Transverse colon (tissue), 4 donors: ENCODE measurements around the gene QSOX2. TPM values are rescaled to one million over a fixed set of nuclear protein-coding genes. Genes with fewer than 3 reads are reported as not detected.

Experiments used
- DNase-seq: peaks from one replicate; pipeline ENCODE4 v3.0.0-alpha.2; 2019
- H3K27ac ChIP-seq, 4 donors: fragments of 200-600 bp; sonication (generic); 2 replicates each; pipeline ENCODE4 v1.5.1; 2016 to 2018; ENCODE audit warnings: inconsistent platforms in 4 of 4
- H3K27me3 ChIP-seq: fragments of 200-600 bp; sonication (generic); 2 replicates; pipeline ENCODE4 v1.5.1; 2017; ENCODE audit warnings: inconsistent platforms
- H3K36me3 ChIP-seq, 4 donors: fragments of 200-600 bp; sonication (generic); 2 replicates each; pipeline ENCODE4 v1.5.1; 2017 to 2019; ENCODE audit warnings: inconsistent platforms in 4 of 4
- H3K4me1 ChIP-seq, 4 donors: fragments of 200-600 bp; sonication (generic); 2 replicates each; pipeline ENCODE4 v1.5.1; 2017 to 2020; ENCODE audit warnings: inconsistent platforms in 4 of 4
- H3K4me3 ChIP-seq, 4 donors: fragments of 200-600 bp; sonication (generic); 1 replicate in 1 of 4; 2 replicates in 3 of 4; pipeline versions ENCODE4 v1.5.1 to v1.6.1; 2017 to 2019; ENCODE audit warnings: inconsistent platforms in 4 of 4
- H3K9me3 ChIP-seq, 2 donors: fragments of 200-600 bp; sonication (generic); 2 replicates each; pipeline ENCODE4 v1.5.1; 2017 to 2019; ENCODE audit warnings: inconsistent platforms in 2 of 2
- EP300 ChIP-seq: sonication (generic); formaldehyde crosslinking; IDR thresholded peaks from one replicate; pipeline ENCODE4 v1.6.1; 2017; ENCODE audit warnings: antibody characterized with exemption, low read depth
- POLR2A ChIP-seq: fragments of 450-650 bp; IDR thresholded peaks from one replicate; pipeline ENCODE4 v1.6.1; 2016; ENCODE audit warnings: antibody characterized with exemption, mild to moderate bottlenecking, moderate library complexity
- POLR2AphosphoS5 ChIP-seq, 3 donors: sonication (generic); formaldehyde crosslinking; IDR thresholded peaks; one replicate each; pipeline ENCODE4 v1.6.1; 2016; ENCODE audit warnings: antibody characterized with exemption in 3 of 3
- WGBS, 2 donors: methylation state at CpG; one replicate each; pipeline ENCODE4 v1.1.5; 2018; ENCODE audit warnings: low coverage in 1 of 2; 5-methylcytosine and 5-hydroxymethylcytosine counted together
- in situ Hi-C, 4 donors: fragments of 200-750 bp; cut with MboI; loops; one replicate each; pipeline versions ENCODE4 v1.15.0 to v1.15.1; 2017; ENCODE audit warnings: low sequenced_read_pairs in 3 of 4, low pct_ligation_motif_present in 1 of 4, low pct_unique_long_range_greater_than_20kb in 1 of 4
- intact Hi-C: fragments of 100-400 bp; cut with DNase I; formaldehyde crosslinking; loops from one replicate; pipeline ENCODE4 v1.15.1; 2023; ENCODE audit warnings: low total_unique reads
- total RNA-seq, 4 donors: library from RNA; depleted of rRNA; stranded (reverse); fragments of >200 nt; gene quantifications; one replicate each; pipeline ENCODE4 v1.1.0, GENCODE V29; 2016
- TF ChIP-seq, protein P1 (sequence below), 5 experiments: fragments of 200-600 bp in 3 of 5; fragments of 450-650 bp in 2 of 5; sonication (generic) in 3 of 5; IDR thresholded peaks; 1 replicate in 2 of 5; 2 replicates in 3 of 5; pipeline ENCODE4 v1.5.1; 2016 to 2017; ENCODE audit warnings: antibody characterized with exemption in 5 of 5, inconsistent platforms in 3 of 5, mild to moderate bottlenecking in 2 of 5, moderate library complexity in 1 of 5

QSOX2 gene
- total RNA-seq, 4 donors from 2014 or later: 3.7 to 18.1 (median 4.8) TPM

DNA sequence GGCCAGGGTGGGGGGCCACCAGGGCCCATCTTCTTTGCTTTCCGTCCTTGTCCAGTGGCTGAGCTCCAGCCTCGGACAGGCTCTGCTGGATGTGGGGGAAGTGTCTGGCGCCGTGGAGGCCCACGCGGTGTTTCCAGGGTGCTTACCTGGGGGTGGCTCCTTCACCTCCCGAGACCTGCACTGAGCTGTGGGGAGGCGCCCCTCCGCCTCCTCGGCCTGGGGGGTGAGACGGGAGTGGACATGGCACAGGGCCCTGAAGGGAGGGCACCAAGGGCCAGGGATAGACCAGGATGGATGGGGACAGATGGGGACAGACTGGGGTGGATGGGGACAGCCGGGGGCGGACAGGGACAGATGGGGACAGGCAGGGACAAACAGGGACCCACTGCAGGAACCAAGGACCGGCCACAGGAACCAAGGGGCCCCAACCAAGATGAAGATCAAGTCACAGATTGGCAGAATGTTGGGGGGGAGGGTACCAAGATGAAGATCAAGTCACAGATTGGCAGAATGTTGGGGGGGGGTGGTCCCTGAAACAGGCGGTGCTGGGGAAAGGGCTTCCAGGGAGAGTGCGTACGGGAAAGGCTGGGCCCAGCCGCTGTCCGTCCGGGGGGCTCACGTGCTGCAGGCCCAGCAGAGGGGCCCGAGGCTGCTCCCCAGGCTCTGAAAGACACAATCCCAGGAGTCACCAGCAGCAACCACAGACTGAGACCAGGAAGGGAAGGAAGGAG lies 13.3 kb upstream of the QSOX2 start:
- no peaks in the 10 kb centered on the region for H3K36me3 ChIP-seq
- H3K4me1 ChIP-seq: no peaks in the 10 kb centered on the region
- H3K27me3 ChIP-seq: peaks cover 24% of the 10 kb centered on the region
- intact Hi-C loops (no loop called here), in situ Hi-C loops (no loop called here)
- H3K27ac ChIP-seq: no peak overlapping the region
- TF ChIP-seq, protein P1, sequence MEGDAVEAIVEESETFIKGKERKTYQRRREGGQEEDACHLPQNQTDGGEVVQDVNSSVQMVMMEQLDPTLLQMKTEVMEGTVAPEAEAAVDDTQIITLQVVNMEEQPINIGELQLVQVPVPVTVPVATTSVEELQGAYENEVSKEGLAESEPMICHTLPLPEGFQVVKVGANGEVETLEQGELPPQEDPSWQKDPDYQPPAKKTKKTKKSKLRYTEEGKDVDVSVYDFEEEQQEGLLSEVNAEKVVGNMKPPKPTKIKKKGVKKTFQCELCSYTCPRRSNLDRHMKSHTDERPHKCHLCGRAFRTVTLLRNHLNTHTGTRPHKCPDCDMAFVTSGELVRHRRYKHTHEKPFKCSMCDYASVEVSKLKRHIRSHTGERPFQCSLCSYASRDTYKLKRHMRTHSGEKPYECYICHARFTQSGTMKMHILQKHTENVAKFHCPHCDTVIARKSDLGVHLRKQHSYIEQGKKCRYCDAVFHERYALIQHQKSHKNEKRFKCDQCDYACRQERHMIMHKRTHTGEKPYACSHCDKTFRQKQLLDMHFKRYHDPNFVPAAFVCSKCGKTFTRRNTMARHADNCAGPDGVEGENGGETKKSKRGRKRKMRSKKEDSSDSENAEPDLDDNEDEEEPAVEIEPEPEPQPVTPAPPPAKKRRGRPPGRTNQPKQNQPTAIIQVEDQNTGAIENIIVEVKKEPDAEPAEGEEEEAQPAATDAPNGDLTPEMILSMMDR (IDR thresholded peaks at IDR 0.05): no peak
- TF ChIP-seq POLR2A (no peak), POLR2AphosphoS5 (IDR thresholded peaks at IDR 0.05) (no peak), EP300 (no peak)
- H3K4me3 ChIP-seq: no peak overlapping the region
- H3K9me3 ChIP-seq: no peaks in the 10 kb centered on the region
- no peak for DNase-seq
- 78 to 100% methylated on average over 1 to 22 of the region's 22 CpGs for WGBS, 2 donors

- Histone ChIP-seq H3K27ac (no peak overlapping the region), H3K27me3 (peaks cover 25% of the 10 kb centered on the region), H3K36me3 (no peaks in the 10 kb centered on the region), H3K9me3 (no peaks in the 10 kb centered on the region), H3K4me3 (no peak overlapping the region), H3K4me1 (no peaks in the 10 kb centered on the region)
- in situ Hi-C loops (no loop called here), intact Hi-C loops (no loop called here)
- 77% methylated on average over 13 of the region's 13 CpGs; no CpG with 5 or more reads in 1 of the 2 donors for WGBS, 2 donors
- TF ChIP-seq POLR2A (no peak), POLR2AphosphoS5 (IDR thresholded peaks at IDR 0.05) (no peak), EP300 (no peak)
- TF ChIP-seq, protein P1 (IDR thresholded peaks at IDR 0.05): no peak
- DNase-seq: no peak
Observed at GRCh38 chr9:136258299-136258625, 12.7 kb upstream of the QSOX2 start.

GRCh38 chr9:136257381-136258298 lies 12.0 kb upstream of the QSOX2 start:
- no peak overlapping the region for H3K4me3 ChIP-seq
- no peak for TF ChIP-seq EP300
- TF ChIP-seq POLR2AphosphoS5 (IDR thresholded peaks at IDR 0.05): no peak
- TF ChIP-seq POLR2A: no peak
- TF ChIP-seq, protein P1 (IDR thresholded peaks at IDR 0.05): no peak
- no peak for DNase-seq
- H3K27me3 ChIP-seq: peaks cover 25% of the 10 kb centered on the region
- no peak overlapping the region for H3K27ac ChIP-seq
- in situ Hi-C loops (no loop called here), intact Hi-C loops (no loop called here)
- no peaks in the 10 kb centered on the region for H3K4me1 ChIP-seq
- H3K9me3 ChIP-seq: no peaks in the 10 kb centered on the region
- WGBS, 2 donors: 74 to 88% methylated on average over 4 to 36 of the region's 39 CpGs
- no peaks in the 10 kb centered on the region for H3K36me3 ChIP-seq
